Hematopoietic multipotent progenitor cell treated with erythropoietin and hydrocortisone succinate and interleukin-3 and kit ligand, for 8 days (in vitro differentiated cells): ENCODE data around the gene CTAGE8.
A peak's percentile ranks its signal among the peaks of the same experiment; 100 is the strongest.
"Not testable (repeated sequence)": the region's sequence is repeated elsewhere in the genome, so short reads cannot be mapped to it uniquely, and the experiment has no call there.

ENCODE experiments used
- DNase-seq: peaks from one replicate; pipeline ENCODE4 v3.0.0-alpha.2; 2015

CTAGE8 gene

DNA sequence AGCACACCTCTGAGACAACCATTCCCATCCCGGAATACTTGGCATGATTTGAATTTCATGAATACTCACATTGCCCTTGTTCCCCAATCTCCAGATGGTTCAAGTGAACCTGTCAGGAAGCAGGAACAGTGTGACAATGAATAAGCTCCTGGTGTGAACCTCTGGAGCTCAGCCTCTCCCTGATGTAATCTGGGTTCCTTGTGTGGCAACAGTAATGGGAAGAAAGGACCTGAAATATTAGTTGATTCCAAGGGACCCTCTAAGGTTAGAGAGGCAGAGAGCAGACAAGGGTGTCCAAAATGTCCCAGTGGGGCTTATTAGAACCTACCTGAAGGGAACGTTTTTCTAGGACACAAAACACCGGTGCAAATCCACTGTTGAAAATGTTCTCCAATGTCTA is 13.0 kb downstream of the CTAGE8 start:
- peak; percentile 1 for DNase-seq

DNA sequence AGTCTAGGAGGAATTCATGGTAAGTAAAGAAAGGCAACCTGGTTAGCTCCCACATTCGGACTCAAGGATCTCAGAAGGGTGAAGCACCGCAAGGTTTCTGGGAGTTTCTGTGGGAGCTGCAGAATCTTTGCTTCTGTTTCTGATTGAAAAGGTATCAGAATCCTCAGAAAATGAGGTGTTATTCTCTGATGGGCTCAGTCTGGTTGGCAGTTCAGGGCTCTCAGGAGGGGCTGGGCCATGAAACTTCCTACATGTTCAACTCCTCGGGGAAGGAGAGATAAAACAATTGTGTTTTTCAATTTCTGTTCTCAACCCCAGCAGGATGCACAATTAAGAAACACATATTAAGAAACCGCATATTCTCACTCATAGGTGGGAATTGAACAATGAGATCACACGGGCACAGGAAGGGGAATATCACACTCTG is 13.6 kb downstream of the CTAGE8 start:
- no peak for DNase-seq

DNA sequence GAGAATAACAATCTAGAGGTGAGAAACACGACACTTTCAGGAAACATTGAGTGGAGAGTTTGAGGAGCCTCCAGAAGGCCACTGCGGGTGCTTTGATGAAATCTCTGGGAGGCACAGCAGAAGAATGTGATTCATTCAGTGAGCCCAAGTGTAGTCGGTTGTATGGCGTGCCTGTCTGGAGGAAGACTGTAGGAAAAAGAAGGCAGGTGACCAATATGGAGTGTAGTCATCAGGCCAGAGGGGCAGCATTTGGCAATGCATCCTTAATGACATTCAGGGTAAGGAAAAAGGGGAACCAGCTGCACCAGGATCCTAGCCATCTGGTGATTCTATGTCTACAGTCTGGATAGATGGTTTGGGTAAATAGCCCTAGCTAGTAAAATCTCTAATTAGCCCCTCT is 16.8 kb downstream of the CTAGE8 start:
- not testable (repeated sequence) for DNase-seq

DNA sequence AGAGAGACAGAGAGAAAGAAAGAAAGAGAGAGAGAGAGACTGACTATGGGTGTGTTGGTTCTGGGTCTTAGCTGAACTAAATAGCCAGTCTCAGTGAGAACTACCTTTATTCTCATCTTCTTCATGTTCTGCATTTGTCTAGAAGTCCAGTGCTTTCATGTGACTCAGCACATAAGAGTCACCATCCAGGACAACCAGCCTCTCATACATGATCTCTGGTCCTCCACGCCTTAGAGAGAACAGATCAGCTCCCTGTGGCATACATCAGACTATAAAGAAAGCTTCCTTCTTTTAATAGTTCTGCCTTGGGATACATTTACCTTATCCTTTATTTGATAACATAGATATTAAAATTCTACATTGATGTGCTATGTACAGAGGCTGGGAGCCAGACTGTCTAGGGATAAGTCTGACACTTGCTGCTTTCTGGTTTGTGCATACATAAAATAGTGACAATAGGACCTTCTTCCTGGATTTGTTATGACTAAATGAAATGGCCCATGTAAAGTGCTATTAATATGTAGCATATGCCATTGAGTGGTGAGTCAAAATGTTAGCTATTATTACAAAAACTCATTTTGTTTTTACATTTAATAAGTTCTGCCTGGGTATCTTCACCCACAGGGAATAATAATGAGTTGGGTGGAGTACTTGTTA is 21.3 kb downstream of the CTAGE8 start:
- not testable (repeated sequence) for DNase-seq

DNA sequence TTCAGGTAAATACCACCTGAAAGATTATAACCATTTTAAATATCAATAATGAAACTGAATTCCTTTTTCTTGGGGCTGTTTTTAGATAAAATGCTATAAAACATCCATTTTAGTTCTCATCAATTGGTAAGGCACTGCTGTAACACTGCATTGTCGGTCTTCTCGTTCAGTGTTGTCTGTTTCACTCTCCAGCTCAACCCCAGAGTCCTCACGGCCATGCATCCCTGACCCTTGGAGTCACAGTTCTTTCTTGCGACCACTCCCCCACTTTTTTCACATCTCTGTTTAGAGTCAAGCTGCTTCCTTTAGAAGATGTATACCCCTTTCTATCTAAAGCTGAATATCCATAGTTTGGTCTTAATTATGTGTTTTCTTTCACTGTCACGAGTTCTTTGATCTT is 22.1 kb downstream of the CTAGE8 start:
- DNase-seq, result not testable (repeated sequence)

DNA sequence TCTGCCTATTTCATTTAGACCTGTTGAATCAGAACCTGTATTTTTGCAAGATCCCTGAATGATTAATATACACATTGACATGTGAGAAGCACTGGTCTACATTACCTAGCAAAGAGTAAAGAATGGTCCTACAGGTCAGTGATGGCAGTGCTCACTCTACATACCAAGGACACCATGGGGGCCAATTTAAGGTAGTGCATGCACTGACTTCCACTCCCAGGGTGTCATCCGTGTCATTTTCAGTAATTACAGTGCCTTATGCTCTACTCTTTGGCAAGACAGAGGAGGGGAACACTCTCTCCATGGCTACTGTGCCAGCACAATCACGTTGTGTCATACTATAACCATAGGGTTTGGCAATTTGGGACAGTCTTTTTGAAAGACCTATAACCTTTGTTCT is 23.7 kb downstream of the CTAGE8 start:
- DNase-seq, result not testable (repeated sequence)

DNA sequence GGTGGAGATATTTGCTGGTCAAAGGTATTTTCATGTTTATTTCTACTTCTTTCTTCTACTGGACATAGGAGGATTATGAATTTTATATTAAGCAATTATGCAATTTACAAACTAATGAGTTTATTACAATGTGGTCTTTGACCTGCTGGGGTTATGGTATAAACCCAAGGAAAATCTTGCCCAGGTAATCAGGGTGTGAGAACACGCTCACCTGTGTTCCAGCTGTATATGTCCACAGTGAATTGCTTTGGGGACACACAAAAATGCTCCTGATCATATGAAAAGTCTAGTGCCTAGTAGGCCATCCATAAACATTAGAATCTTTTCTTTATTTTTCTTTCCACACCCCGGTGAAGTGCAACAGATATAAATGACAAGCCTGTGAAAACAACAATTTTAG is 29.7 kb downstream of the CTAGE8 start, which contains the start of gene OR2A42:
TSS of gene OR2A42 (minus strand) at position 241 of the 400 bp plus-strand sequence. CDS start 6,762 bp downstream, outside the sequence.
- DNase-seq, result not testable (repeated sequence)

DNA sequence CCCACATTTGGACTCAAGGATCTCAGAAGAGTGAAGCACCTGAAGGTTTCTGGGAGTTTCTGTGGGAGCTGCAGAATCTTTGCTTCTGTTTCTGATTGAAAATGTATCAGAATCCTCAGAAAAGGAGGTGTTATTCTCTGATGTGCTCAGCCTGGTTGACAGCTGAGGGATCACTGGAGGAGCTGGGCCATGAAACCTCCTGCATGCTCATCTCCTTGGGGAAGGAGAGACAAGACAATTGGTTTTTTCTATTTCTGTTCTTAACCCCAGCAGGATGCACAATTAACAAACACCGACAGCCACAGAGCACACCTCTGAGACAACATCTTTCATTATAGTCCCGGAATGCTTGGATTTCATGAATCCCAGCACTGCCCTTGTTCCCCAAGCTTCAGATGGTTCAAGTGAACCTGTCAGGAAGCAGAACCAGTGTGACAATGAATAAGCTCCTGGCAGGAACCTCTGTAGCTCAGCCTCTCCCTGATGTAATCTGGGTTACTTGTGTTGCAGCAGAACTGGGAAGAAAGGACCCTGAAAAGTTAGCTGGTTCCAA is 30.5 kb downstream of the CTAGE8 start:
- not testable (repeated sequence) for DNase-seq

DNA sequence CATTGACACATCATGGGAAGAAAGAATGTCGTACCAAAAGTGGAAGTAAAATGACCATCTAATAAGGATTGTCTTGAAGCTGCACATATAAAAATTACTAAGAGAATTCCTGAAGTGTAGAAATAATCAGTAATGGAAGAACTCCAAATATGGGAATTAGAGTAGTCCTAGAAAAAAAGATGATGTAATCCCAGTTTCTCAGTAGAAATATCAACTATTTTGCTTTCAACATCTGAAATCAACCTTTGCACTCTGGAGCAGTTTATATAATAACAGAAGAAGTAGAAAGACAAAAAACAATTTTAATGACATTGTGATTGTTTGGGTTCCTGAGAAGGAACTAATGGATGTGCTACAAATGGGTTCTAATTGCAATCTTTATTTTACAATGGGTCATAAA is 36.0 kb downstream of the CTAGE8 start:
- DNase-seq, result not testable (repeated sequence)

DNA sequence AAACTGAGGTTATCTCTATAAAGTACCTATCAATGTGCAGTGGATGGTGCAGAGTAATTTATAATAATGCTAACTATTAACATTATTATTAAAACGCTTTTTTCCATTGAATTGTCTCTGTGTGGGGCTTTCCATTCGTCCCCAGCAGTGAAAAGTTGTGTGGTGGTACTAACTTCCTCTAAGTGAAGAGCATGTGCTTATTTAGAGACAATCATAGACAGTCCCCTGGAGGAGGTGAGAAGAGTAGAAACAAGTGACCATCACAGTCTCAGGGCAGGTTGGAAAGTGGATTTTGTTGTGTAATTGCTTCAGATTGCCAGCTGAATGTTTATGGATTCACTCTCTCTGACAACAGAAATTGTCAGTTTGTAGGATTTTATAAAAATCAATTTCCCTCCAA is 38.1 kb downstream of the CTAGE8 start:
- not testable (repeated sequence) for DNase-seq

DNA sequence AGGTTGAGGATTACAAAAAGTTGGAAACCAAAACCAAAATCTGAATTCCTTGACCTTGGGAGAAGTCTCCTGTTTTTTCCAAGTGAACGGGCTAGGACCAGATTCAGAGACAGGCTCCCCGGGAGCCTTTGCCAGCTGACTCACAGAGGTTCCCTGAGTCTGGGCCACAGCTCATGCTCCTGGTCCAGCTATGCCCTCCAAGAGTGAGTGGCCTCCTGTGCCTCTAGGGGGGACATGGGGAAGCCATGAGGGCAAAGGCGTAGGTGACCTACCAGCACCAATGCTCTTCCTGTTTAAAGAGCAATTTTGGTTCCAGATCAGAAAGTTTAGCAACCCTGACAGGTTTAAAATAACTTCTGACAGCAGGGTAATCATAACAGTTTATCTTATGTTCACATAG is 40.3 kb downstream of the CTAGE8 start:
- DNase-seq, result not testable (repeated sequence)

DNA sequence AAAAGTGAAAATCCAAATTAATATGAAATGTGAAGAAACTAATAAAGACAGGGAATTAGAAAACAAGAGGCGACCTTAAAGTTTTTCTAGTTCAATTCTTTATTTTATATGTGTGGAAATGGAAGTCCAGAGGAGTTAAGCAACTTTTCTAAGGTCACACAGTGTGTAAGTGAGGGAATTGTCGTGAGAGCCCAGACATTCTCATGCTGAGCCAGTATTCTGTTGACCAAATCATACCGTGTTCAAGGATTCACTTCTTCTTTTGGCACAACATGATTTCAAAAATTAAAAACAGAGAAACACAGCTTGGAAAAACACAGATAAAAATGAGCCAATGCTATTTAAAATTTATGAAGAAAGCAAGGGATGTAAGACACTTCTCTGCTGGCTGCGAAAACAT is 42.2 kb downstream of the CTAGE8 start:
- DNase-seq, result not testable (repeated sequence)

DNA sequence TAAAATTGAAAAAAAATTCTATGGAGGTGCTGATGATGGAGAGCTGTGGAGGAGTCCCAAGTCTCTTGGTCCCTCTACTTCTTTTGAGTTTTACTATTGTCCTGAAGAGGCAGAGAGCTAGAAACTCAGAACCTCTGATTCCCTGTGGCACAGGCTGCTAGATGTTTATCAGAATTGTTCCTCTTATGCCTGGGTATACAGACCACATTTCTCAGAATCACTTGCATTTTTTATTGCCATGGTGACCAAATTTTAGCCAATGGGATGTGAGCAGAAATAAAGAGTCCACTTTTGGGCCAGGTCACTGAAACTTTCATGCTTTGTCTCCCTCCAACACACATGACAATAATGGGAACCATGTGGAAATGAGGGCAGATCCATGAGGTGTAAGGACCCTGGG is 45.4 kb downstream of the CTAGE8 start:
- not testable (repeated sequence) for DNase-seq

DNA sequence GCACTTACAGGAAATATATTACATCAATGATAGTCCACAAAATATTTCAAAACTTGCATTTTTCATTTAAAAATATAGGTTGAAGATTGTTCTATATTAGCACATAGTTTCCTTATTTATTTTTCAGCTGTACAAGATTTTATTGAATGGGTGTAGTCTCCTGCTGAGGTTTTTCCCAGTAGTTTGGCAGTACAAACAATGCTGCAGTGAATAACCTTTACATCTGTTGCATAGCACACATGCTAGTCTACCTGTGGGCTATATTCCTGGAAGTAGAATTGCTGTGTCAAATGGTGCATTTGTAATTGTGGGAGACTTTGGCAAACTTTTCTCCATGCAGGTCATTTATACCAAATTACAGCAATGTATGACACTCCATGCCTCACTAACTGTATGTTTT is 48.6 kb downstream of the CTAGE8 start:
- DNase-seq, result not testable (repeated sequence)

DNA sequence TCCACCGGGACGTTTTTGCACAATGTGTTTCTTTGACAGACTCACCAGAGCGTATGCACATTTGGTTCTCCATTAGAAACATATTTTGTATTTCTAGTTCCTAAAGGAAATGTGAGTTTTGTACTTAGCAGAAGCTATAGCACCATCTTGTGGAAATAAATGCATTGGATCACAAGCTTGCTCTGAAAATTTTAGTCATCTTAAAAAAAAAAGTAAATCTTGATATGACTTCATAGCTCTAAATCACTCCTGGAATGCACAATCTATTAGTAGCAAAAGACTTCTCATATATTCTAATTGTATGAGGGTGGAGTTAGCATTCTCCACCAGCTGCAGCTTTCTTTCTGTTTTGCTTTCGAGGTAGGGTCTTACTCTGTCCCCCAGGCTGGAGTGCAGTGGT is 49.9 kb downstream of the CTAGE8 start:
- not testable (repeated sequence) for DNase-seq

DNA sequence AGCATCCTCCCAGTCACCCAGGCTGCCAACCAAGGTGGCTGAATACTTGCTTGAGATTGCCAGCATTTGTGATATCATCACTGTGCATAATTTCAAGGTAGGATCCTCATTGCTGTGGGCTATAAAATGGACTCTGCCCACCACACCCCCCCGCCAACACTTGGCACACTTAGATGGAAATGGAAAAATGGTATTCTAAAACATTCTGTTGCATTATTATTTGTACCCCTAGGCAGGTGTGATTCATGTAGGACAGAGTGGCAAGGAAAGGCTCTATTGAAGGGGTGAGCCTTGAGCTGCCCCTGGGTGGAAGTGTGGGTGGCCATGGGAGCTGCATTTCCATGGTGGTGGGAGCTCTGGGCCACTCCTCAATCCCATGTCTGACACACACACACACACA is 50.5 kb downstream of the CTAGE8 start:
- not testable (repeated sequence) for DNase-seq

DNA sequence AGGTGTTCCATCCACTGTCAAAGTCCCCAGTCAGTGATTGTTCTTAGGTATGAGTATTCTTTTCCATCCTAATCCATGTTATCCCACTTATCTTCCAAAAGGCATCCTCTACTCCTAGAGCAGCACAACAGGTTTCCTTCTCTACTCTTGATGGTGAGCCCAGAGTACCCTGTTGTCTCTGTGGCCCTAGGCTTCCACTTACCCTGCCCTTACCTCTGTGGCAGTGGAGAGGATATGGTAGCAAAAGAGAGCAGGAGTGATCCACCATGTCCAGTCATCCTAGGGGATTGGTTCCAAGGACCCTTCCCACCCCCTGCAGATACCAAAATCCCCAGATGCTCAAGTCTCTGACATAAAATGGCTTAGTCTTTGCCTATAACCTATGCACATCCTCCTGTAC is 51.9 kb downstream of the CTAGE8 start:
- DNase-seq, result not testable (repeated sequence)
